SK-N-SH treated with all-trans-retinoic acid at 6 μM for 48 hours (cell line): Measurements from ENCODE around the gene LRP5.

Source experiments
- ARNTL ChIP-seq: fragments of 450-650 bp; formaldehyde crosslinking; IDR thresholded peaks from 2 replicates; pipeline ENCODE4 v1.5.0; 2020; ENCODE audit warnings: low read depth, mild to moderate bottlenecking, moderate library complexity, borderline replicate concordance
- BACH2 ChIP-seq: fragments of 250-450 bp; sonication (Bioruptor Pico); IDR thresholded peaks from 2 replicates; pipeline ENCODE4 v1.9.0; 2021; ENCODE audit warnings: mild to moderate bottlenecking, borderline replicate concordance
- CREB5 ChIP-seq: fragments of 250-450 bp; sonication (Bioruptor Pico); IDR thresholded peaks from 2 replicates; pipeline ENCODE4 v1.5.1; 2020; ENCODE audit warnings: low read depth, mild to moderate bottlenecking, moderate library complexity
- CSRNP3 ChIP-seq: fragments of 250-450 bp; sonication (Bioruptor Pico); IDR thresholded peaks from 2 replicates; pipeline ENCODE4 v1.5.1; 2021; ENCODE audit warnings: mild to moderate bottlenecking, moderate library complexity
- GLIS3 ChIP-seq: fragments of 250-450 bp; sonication (Bioruptor Pico); IDR thresholded peaks from 2 replicates; pipeline ENCODE4 v1.5.0; 2020; ENCODE audit warnings: mild to moderate bottlenecking, moderate library complexity
- OSR1 ChIP-seq: fragments of 250-450 bp; sonication (Bioruptor Pico); IDR thresholded peaks from 2 replicates; pipeline ENCODE4 v1.8.0; 2022; ENCODE audit warnings: moderate library complexity, mild to moderate bottlenecking, inconsistent platforms
- PATZ1 ChIP-seq: fragments of 250-450 bp; sonication (Bioruptor Pico); IDR thresholded peaks from 2 replicates; pipeline ENCODE4 v1.8.0; 2020; ENCODE audit warnings: mild to moderate bottlenecking, moderate library complexity, borderline replicate concordance
- PPARA ChIP-seq: fragments of 250-450 bp; sonication (Bioruptor Pico); IDR thresholded peaks from 2 replicates; pipeline ENCODE4 v1.5.0; 2020; ENCODE audit warnings: mild to moderate bottlenecking, borderline replicate concordance
- RARB ChIP-seq: fragments of 250-450 bp; sonication (Bioruptor Pico); IDR thresholded peaks from 2 replicates; pipeline ENCODE4 v1.8.0; 2021; ENCODE audit warnings: mild to moderate bottlenecking, moderate library complexity
- ZC3H10 ChIP-seq: fragments of 250-450 bp; sonication (Bioruptor Pico); IDR thresholded peaks from 2 replicates; pipeline ENCODE4 v1.5.1; 2021; ENCODE audit warnings: mild to moderate bottlenecking, moderate library complexity
- ZFP3 ChIP-seq: fragments of 250-450 bp; sonication (Bioruptor Pico); IDR thresholded peaks from 2 replicates; pipeline ENCODE4 v1.5.0; 2020; ENCODE audit warnings: mild to moderate bottlenecking, moderate library complexity
- ZNF565 ChIP-seq: fragments of 450-650 bp; formaldehyde crosslinking; conservative IDR thresholded peaks from 2 replicates; pipeline ENCODE4 v1.5.0; 2020; ENCODE audit warnings: low read depth, mild to moderate bottlenecking, moderate library complexity
- ZNF70 ChIP-seq: fragments of 450-650 bp; formaldehyde crosslinking; IDR thresholded peaks from 2 replicates; pipeline ENCODE4 v1.5.0; 2020; ENCODE audit warnings: mild to moderate bottlenecking, moderate library complexity

- TF ChIP-seq OSR1 (no peak), GLIS3 (CRISPR knock-in tag) (no peak), ZFP3 (CRISPR knock-in tag) (no peak), CSRNP3 (CRISPR knock-in tag) (no peak), ZC3H10 (CRISPR knock-in tag) (no peak), ARNTL (no peak), BACH2 (CRISPR knock-in tag) (no peak), RARB (CRISPR knock-in tag) (no peak), CREB5 (no peak), ZNF565 (CRISPR knock-in tag) (no peak), ZNF70 (CRISPR knock-in tag) (no peak), PPARA (CRISPR knock-in tag) (no peak), PATZ1 (no peak)
Measured at GRCh38 chr11:68297812-68298658, 14.4 kb upstream of the LRP5 start.
